Measurements from ENCODE around the gene GLT1D1. TPM values are rescaled to one million over a fixed set of nuclear protein-coding genes. Genes with fewer than 3 reads are reported as not detected.

Gene GLT1D1
- total RNA-seq, 1 donor from 2014 or later, result 3.2 TPM

Other genes starting within 250 kb of the GLT1D1 start
- gene SLC15A4, start 29.5 kb upstream of the GLT1D1 start, total RNA-seq, result 38.8 and 42.3 TPM in 2 replicates